H1 (cell line): ENCODE results near the gene MRPL45.

Experiments used
- PHF8 ChIP-seq: fragments of 200-600 bp; sonication (generic); conservative IDR thresholded peaks from 2 replicates; pipeline ENCODE4 v1.7.1; 2012; ENCODE audit warnings: low read depth, mild to moderate bottlenecking, inconsistent platforms, low read length, moderate library complexity
- POLR2A ChIP-seq, 2 experiments: IDR thresholded peaks; 1 replicate in 1 of 2; 2 replicates in 1 of 2; pipeline ENCODE4 v1.6.1; 2011; ENCODE audit warnings: low read depth in 2 of 2, low read length in 2 of 2, mild to moderate bottlenecking in 2 of 2; ENCODE audit errors: control extremely low read depth in 1 of 2
- SIN3A ChIP-seq, 2 experiments: IDR thresholded peaks in 1 of 2; conservative IDR thresholded peaks in 1 of 2; 2 replicates each; pipeline ENCODE4 v1.6.1; 2011 to 2012; ENCODE audit warnings: low read length in 2 of 2, improper control_type of control experiment in 1 of 2, low read depth in 1 of 2, mild to moderate bottlenecking in 1 of 2
- SUZ12 ChIP-seq: fragments of 200-600 bp; sonication (generic); IDR thresholded peaks from 2 replicates; pipeline ENCODE4 v1.6.1; 2012; ENCODE audit warnings: mild to moderate bottlenecking, inconsistent platforms, low read length, moderate library complexity, mixed read lengths
- TEAD4 ChIP-seq: IDR thresholded peaks from 2 replicates; pipeline ENCODE4 v1.6.1; 2012; ENCODE audit warnings: low read depth, low read length, inconsistent platforms, mixed read lengths
- YY1 ChIP-seq: IDR thresholded peaks from 2 replicates; pipeline ENCODE4 v1.6.1; 2011; ENCODE audit warnings: low read depth, mild to moderate bottlenecking, low read length
- TF ChIP-seq, protein P1 (sequence below), 3 experiments: IDR thresholded peaks; 1 replicate in 2 of 3; 2 replicates in 1 of 3; pipeline versions ENCODE4 v1.5.1 to v1.6.1; 2011; ENCODE audit warnings: low read length in 3 of 3, mild to moderate bottlenecking in 3 of 3, inconsistent platforms in 2 of 3, low read depth in 1 of 3, moderate library complexity in 1 of 3; ENCODE audit not compliant: insufficient read depth in 1 of 3; ENCODE audit errors: control extremely low read depth in 1 of 3

DNA sequence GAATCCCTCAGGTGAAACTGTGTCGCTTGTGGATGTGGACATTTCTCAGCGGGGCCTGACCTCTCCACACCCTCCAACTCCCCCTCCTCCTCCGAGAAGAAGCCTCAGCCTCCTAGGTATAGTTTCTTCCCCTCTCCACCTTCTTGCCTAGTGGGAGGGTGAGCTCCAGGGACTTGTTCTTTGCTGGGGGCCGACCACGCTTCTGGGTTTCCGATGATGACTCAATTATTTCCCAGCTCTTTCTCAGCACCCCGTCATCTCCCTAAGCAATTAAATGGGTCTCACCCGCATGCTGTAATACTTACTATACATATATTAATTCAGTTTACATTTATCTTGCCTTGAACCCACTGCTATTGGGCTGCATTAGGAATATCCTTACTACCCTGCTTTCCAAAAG is 67.8 kb downstream of the MRPL45 start:
- no peak for TF ChIP-seq YY1
- TF ChIP-seq SIN3A (conservative IDR thresholded peaks at IDR 0.05 in 1 of 2, IDR thresholded peaks at IDR 0.05 in 1 of 2; ENCODE audit: low read depth in 1 of 2, low read length in 2 of 2), result no peak
- TF ChIP-seq TEAD4, result no peak
- TF ChIP-seq POLR2A (IDR thresholded peaks at IDR 0.05; ENCODE audit: control extremely low read depth in 1 of 2, low read depth in 2 of 2, low read length in 2 of 2), result no peak
- TF ChIP-seq SUZ12, result no peak
- TF ChIP-seq, protein P1, sequence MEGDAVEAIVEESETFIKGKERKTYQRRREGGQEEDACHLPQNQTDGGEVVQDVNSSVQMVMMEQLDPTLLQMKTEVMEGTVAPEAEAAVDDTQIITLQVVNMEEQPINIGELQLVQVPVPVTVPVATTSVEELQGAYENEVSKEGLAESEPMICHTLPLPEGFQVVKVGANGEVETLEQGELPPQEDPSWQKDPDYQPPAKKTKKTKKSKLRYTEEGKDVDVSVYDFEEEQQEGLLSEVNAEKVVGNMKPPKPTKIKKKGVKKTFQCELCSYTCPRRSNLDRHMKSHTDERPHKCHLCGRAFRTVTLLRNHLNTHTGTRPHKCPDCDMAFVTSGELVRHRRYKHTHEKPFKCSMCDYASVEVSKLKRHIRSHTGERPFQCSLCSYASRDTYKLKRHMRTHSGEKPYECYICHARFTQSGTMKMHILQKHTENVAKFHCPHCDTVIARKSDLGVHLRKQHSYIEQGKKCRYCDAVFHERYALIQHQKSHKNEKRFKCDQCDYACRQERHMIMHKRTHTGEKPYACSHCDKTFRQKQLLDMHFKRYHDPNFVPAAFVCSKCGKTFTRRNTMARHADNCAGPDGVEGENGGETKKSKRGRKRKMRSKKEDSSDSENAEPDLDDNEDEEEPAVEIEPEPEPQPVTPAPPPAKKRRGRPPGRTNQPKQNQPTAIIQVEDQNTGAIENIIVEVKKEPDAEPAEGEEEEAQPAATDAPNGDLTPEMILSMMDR (IDR thresholded peaks at IDR 0.05; ENCODE audit: control extremely low read depth in 1 of 3, insufficient read depth in 1 of 3, low read depth in 1 of 3, low read length in 3 of 3), result no peak
- no peak for TF ChIP-seq PHF8
